Measurements from ENCODE around the gene MUC20. TPM values are rescaled to one million over a fixed set of nuclear protein-coding genes. Genes with fewer than 3 reads are reported as not detected.
"Not testable (repeated sequence)": the region's sequence is repeated elsewhere in the genome, so short reads cannot be mapped to it uniquely, and the experiment has no call there.

Gene MUC20
- total and polyA plus RNA-seq, 2 donors (not counting 1 experiment from before 2014, with no cell fraction given): 0.54 to 0.66 TPM

GRCh38 chr3:195708626-195709481, 11.9 kb upstream of the MUC20 start:
- H4K20me1 ChIP-seq (ENCODE audit: control insufficient read depth, extremely low read depth, insufficient read depth, low read length): peaks cover 1% of the 10 kb centered on the region
- no peak overlapping the region for H3K27ac ChIP-seq (ENCODE audit: insufficient read depth, low read length)
- no peak overlapping the region for H3K9ac ChIP-seq (ENCODE audit: insufficient read depth, low read length)
- no peaks in the 10 kb centered on the region for H3K9me3 ChIP-seq (ENCODE audit: control insufficient read depth, insufficient read depth, low read depth, low read length)
- H3K36me3 ChIP-seq (ENCODE audit: control insufficient read depth, insufficient read depth, low read length): no peaks in the 10 kb centered on the region
- peak in 1 of 2 donors; percentile 46 for DNase-seq (ENCODE audit: low read depth in 2 of 2)
- no peaks in the 10 kb centered on the region for H3K4me1 ChIP-seq (ENCODE audit: control insufficient read depth, extremely low read depth, insufficient read depth, low read length)
- H3K4me2 ChIP-seq (ENCODE audit: extremely low read depth, insufficient read depth, low read length): no peak overlapping the region
- TF ChIP-seq EZH2 (IDR thresholded peaks at IDR 0.05; ENCODE audit: low read length, missing control alignments) (no peak), CTCF (conservative IDR thresholded peaks at IDR 0.05 in 1 of 2, IDR thresholded peaks at IDR 0.05 in 1 of 2; ENCODE audit: low read depth in 1 of 2, low read length in 2 of 2) (no peak)
- H3K4me3 ChIP-seq (replicated peaks in 1 of 4; ENCODE audit: control extremely low read depth in 1 of 4, insufficient read depth in 1 of 4, low read depth in 3 of 4, low read length in 4 of 4): no peak overlapping the region
- H3K79me2 ChIP-seq (ENCODE audit: control insufficient read depth, insufficient read depth, low read length): no peaks in the 10 kb centered on the region
- no peak overlapping the region for H2AFZ ChIP-seq (ENCODE audit: low read length)
- H3K27me3 ChIP-seq (ENCODE audit: control insufficient read depth, insufficient read depth, low read length): no peaks in the 10 kb centered on the region

- H3K9me3 ChIP-seq (ENCODE audit: control insufficient read depth, insufficient read depth, low read depth, low read length): no peaks in the 10 kb centered on the region
- H3K27me3 ChIP-seq (ENCODE audit: control insufficient read depth, insufficient read depth, low read length): no peaks in the 10 kb centered on the region
- no peak for DNase-seq (ENCODE audit: low read depth in 2 of 2)
- no peak overlapping the region for H3K9ac ChIP-seq (ENCODE audit: insufficient read depth, low read length)
- peaks cover 1% of the 10 kb centered on the region for H4K20me1 ChIP-seq (ENCODE audit: control insufficient read depth, extremely low read depth, insufficient read depth, low read length)
- no peak overlapping the region for H3K27ac ChIP-seq (ENCODE audit: insufficient read depth, low read length)
- no peaks in the 10 kb centered on the region for H3K4me1 ChIP-seq (ENCODE audit: control insufficient read depth, extremely low read depth, insufficient read depth, low read length)
- H3K36me3 ChIP-seq (ENCODE audit: control insufficient read depth, insufficient read depth, low read length): peaks cover 1% of the 10 kb centered on the region
- no peak overlapping the region for H3K4me2 ChIP-seq (ENCODE audit: extremely low read depth, insufficient read depth, low read length)
- no peak for TF ChIP-seq EZH2 (IDR thresholded peaks at IDR 0.05; ENCODE audit: low read length, missing control alignments)
- TF ChIP-seq CTCF (conservative IDR thresholded peaks at IDR 0.05 in 1 of 2, IDR thresholded peaks at IDR 0.05 in 1 of 2; ENCODE audit: low read depth in 1 of 2, low read length in 2 of 2): no peak
- no peaks in the 10 kb centered on the region for H3K79me2 ChIP-seq (ENCODE audit: control insufficient read depth, insufficient read depth, low read length)
- H2AFZ ChIP-seq (ENCODE audit: low read length): no peak overlapping the region
- H3K4me3 ChIP-seq (replicated peaks in 1 of 4; ENCODE audit: control extremely low read depth in 1 of 4, insufficient read depth in 1 of 4, low read depth in 3 of 4, low read length in 4 of 4): no peak overlapping the region
These were observed 11.1 kb upstream of the MUC20 start for GRCh38 chr3:195709676-195710085.

- not testable (repeated sequence) for H3K27ac ChIP-seq (ENCODE audit: insufficient read depth, low read length); H4K20me1 ChIP-seq (ENCODE audit: control insufficient read depth, extremely low read depth, insufficient read depth, low read length); H3K4me3 ChIP-seq (replicated peaks in 1 of 4; ENCODE audit: control extremely low read depth in 1 of 4, insufficient read depth in 1 of 4, low read depth in 3 of 4, low read length in 4 of 4); H3K4me1 ChIP-seq (ENCODE audit: control insufficient read depth, extremely low read depth, insufficient read depth, low read length); H3K79me2 ChIP-seq (ENCODE audit: control insufficient read depth, insufficient read depth, low read length); H3K4me2 ChIP-seq (ENCODE audit: extremely low read depth, insufficient read depth, low read length); H3K27me3 ChIP-seq (ENCODE audit: control insufficient read depth, insufficient read depth, low read length); H3K9ac ChIP-seq (ENCODE audit: insufficient read depth, low read length); H3K36me3 ChIP-seq (ENCODE audit: control insufficient read depth, insufficient read depth, low read length); DNase-seq (ENCODE audit: low read depth in 2 of 2); H3K9me3 ChIP-seq (ENCODE audit: control insufficient read depth, insufficient read depth, low read depth, low read length); H2AFZ ChIP-seq (ENCODE audit: low read length)
These were observed 10.5 kb upstream of the MUC20 start for GRCh38 chr3:195710126-195710905.

- not testable (repeated sequence) for H3K36me3 ChIP-seq (ENCODE audit: control insufficient read depth, insufficient read depth, low read length); H4K20me1 ChIP-seq (ENCODE audit: control insufficient read depth, extremely low read depth, insufficient read depth, low read length); H3K79me2 ChIP-seq (ENCODE audit: control insufficient read depth, insufficient read depth, low read length); H3K9me3 ChIP-seq (ENCODE audit: control insufficient read depth, insufficient read depth, low read depth, low read length); H2AFZ ChIP-seq (ENCODE audit: low read length); H3K9ac ChIP-seq (ENCODE audit: insufficient read depth, low read length); H3K4me3 ChIP-seq (replicated peaks in 1 of 4; ENCODE audit: control extremely low read depth in 1 of 4, insufficient read depth in 1 of 4, low read depth in 3 of 4, low read length in 4 of 4); DNase-seq (ENCODE audit: low read depth in 2 of 2); H3K27me3 ChIP-seq (ENCODE audit: control insufficient read depth, insufficient read depth, low read length); H3K4me1 ChIP-seq (ENCODE audit: control insufficient read depth, extremely low read depth, insufficient read depth, low read length); H3K4me2 ChIP-seq (ENCODE audit: extremely low read depth, insufficient read depth, low read length); H3K27ac ChIP-seq (ENCODE audit: insufficient read depth, low read length)
These were observed 9.5 kb upstream of the MUC20 start for GRCh38 chr3:195711091-195711812.
